ENCODE data around the gene RIMS4. TPM values are rescaled to one million over a fixed set of nuclear protein-coding genes. Genes with fewer than 3 reads are reported as not detected.
A peak's percentile ranks its signal among the peaks of the same experiment; 100 is the strongest.

The RIMS4 gene
- polyA plus RNA-seq, 3 donors = not detected

- DNase-seq = no peak
- Mint-ChIP-seq H3K4me1 (peaks cover 11% of the 10 kb centered on the region), H3K9me3 (peaks cover 0 to 12% (median 4%) of the 10 kb centered on the region in 7 donors), H3K36me3 (peaks cover 4 to 7% of the 10 kb centered on the region in 2 donors), H3K27me3 (ENCODE audit: low read depth in 3 of 3) (peaks cover 25 to 52% (median 26%) of the 10 kb centered on the region in 3 donors), H3K27ac (no peak overlapping the region), H3K4me3 (peak overlapping the region in 1 of 2 donors; percentile 9)
- no peaks in the 10 kb centered on the region for H3K79me2 ChIP-seq (ENCODE audit: insufficient read depth, low read length)
- 60% methylated on average over 59 of the region's 73 CpGs for WGBS (ENCODE audit: insufficient coverage)
- no peak overlapping the region for H3K9ac ChIP-seq (ENCODE audit: insufficient read depth, low read length, poor library complexity, severe bottlenecking)
- H3K4me3 ChIP-seq (replicated peaks in 1 of 3; ENCODE audit: low read depth in 2 of 3, low read length in 3 of 3) = no peak overlapping the region
- intact Hi-C loops (cut with micrococcal nuclease) = no loop called here
- H4K20me1 ChIP-seq (ENCODE audit: insufficient read depth, low read length) = no peaks in the 10 kb centered on the region
- no peak overlapping the region for H3K4me2 ChIP-seq (replicated peaks; ENCODE audit: extremely low read depth, low read length, poor library complexity, severe bottlenecking)
- TF ChIP-seq CTCF (IDR thresholded peaks at IDR 0.05) = peak; percentile 42
- peaks cover 13 to 29% of the 10 kb centered on the region in 2 donors for H3K27me3 ChIP-seq (ENCODE audit: control insufficient read depth in 2 of 2, insufficient read depth in 2 of 2, low read length in 2 of 2)
- H3K27ac ChIP-seq (ENCODE audit: low read depth in 1 of 2, low read length in 2 of 2) = no peak overlapping the region
- H2AFZ ChIP-seq (ENCODE audit: insufficient read depth, low read depth, low read length, poor library complexity, severe bottlenecking) = no peak overlapping the region
- H3K4me1 ChIP-seq (ENCODE audit: control insufficient read depth in 1 of 2, insufficient read depth in 2 of 2, low read length in 2 of 2) = peaks cover 6 to 11% of the 10 kb centered on the region in 2 donors
- H3K36me3 ChIP-seq (replicated peaks in 1 of 2; ENCODE audit: control insufficient read depth in 1 of 2, insufficient read depth in 2 of 2, low read length in 2 of 2) = no peaks in the 10 kb centered on the region
- H3K9me3 ChIP-seq (replicated peaks in 1 of 2; ENCODE audit: control insufficient read depth in 1 of 2, insufficient read depth in 1 of 2, low read length in 2 of 2) = peaks cover 0 to 9% of the 10 kb centered on the region in 2 donors
Measured at GRCh38 chr20:44750081-44750805, 60.1 kb downstream of the RIMS4 start.

GRCh38 chr20:44748005-44748370, 62.4 kb downstream of the RIMS4 start:
- H3K27me3 Mint-ChIP-seq (ENCODE audit: low read depth in 3 of 3) = peaks cover 33 to 69% (median 39%) of the 10 kb centered on the region in 3 donors
- peaks cover 4 to 8% of the 10 kb centered on the region in 2 donors for H3K36me3 Mint-ChIP-seq
- Histone ChIP-seq H3K4me2 (replicated peaks; ENCODE audit: extremely low read depth, low read length, poor library complexity, severe bottlenecking) (no peak overlapping the region), H3K79me2 (ENCODE audit: insufficient read depth, low read length) (no peaks in the 10 kb centered on the region), H3K4me1 (ENCODE audit: control insufficient read depth in 1 of 2, insufficient read depth in 2 of 2, low read length in 2 of 2) (peaks cover 6 to 11% of the 10 kb centered on the region in 2 donors), H3K9ac (ENCODE audit: insufficient read depth, low read length, poor library complexity, severe bottlenecking) (no peak overlapping the region), H3K36me3 (replicated peaks in 1 of 2; ENCODE audit: control insufficient read depth in 1 of 2, insufficient read depth in 2 of 2, low read length in 2 of 2) (no peaks in the 10 kb centered on the region), H3K9me3 (replicated peaks in 1 of 2; ENCODE audit: control insufficient read depth in 1 of 2, insufficient read depth in 1 of 2, low read length in 2 of 2) (peaks cover 0 to 9% of the 10 kb centered on the region in 2 donors), H4K20me1 (ENCODE audit: insufficient read depth, low read length) (no peaks in the 10 kb centered on the region), H3K27me3 (ENCODE audit: control insufficient read depth in 2 of 2, insufficient read depth in 2 of 2, low read length in 2 of 2) (peaks cover 15 to 38% of the 10 kb centered on the region in 2 donors), H2AFZ (ENCODE audit: insufficient read depth, low read depth, low read length, poor library complexity, severe bottlenecking) (no peak overlapping the region), H3K27ac (ENCODE audit: low read depth in 1 of 2, low read length in 2 of 2) (no peak overlapping the region), H3K4me3 (replicated peaks in 1 of 3; ENCODE audit: low read depth in 2 of 3, low read length in 3 of 3) (no peak overlapping the region)
- no peak for TF ChIP-seq CTCF (IDR thresholded peaks at IDR 0.05)
- no peak overlapping the region for H3K27ac Mint-ChIP-seq
- no peak for DNase-seq
- peaks cover 0 to 13% (median 4%) of the 10 kb centered on the region in 7 donors for H3K9me3 Mint-ChIP-seq
- intact Hi-C loops (cut with micrococcal nuclease) = loop anchor here (5.0 kb wide), 1 partner anchor 119 kb away; no protein-coding TSS in a partner anchor
- peaks cover 13% of the 10 kb centered on the region for H3K4me1 Mint-ChIP-seq
- 100% methylated on average over 1 of the region's 3 CpGs for WGBS (ENCODE audit: insufficient coverage)
- H3K4me3 Mint-ChIP-seq = peak overlapping the region in 1 of 2 donors; percentile 35

Measured in CD14-positive monocyte (primary cell).